HG03432 (cell line): ENCODE results near the gene ANKRD62.
A peak's percentile ranks its signal among the peaks of the same experiment; 100 is the strongest.
"Not testable (repeated sequence)": the region's sequence is repeated elsewhere in the genome, so short reads cannot be mapped to it uniquely, and the experiment has no call there.

Source experiments
- ATAC-seq: cut with Tn5 transposase; IDR thresholded peaks from one replicate; pipeline ENCODE4 v1.9.1; 2021; ENCODE audit warnings: mild to moderate bottlenecking, moderate library complexity; ENCODE audit not compliant: unreplicated experiment

ANKRD62 gene

GRCh38 chr18:12065397-12065796 lies 28.2 kb upstream of the ANKRD62 start:
- ATAC-seq = no peak

GRCh38 chr18:12066910-12067511 lies 26.6 kb upstream of the ANKRD62 start:
- no peak for ATAC-seq

- no peak for ATAC-seq
These were observed 26.0 kb upstream of the ANKRD62 start for GRCh38 chr18:12067671-12068070.

- not testable (repeated sequence) for ATAC-seq
These were observed 25.2 kb upstream of the ANKRD62 start for GRCh38 chr18:12068316-12068949.

GRCh38 chr18:12068950-12069320 lies 24.7 kb upstream of the ANKRD62 start:
- ATAC-seq = no peak

- not testable (repeated sequence) for ATAC-seq
These were observed 22.6 kb upstream of the ANKRD62 start for GRCh38 chr18:12071066-12071465.

- ATAC-seq = no peak
These were observed 20.6 kb upstream of the ANKRD62 start for GRCh38 chr18:12072996-12073395.

- ATAC-seq = no peak
These were observed 18.9 kb upstream of the ANKRD62 start for GRCh38 chr18:12074736-12075135.

GRCh38 chr18:12076424-12077140 lies 17.1 kb upstream of the ANKRD62 start:
- ATAC-seq = peak; percentile 71

- ATAC-seq = not testable (repeated sequence)
These were observed 15.6 kb upstream of the ANKRD62 start for GRCh38 chr18:12077994-12078393.

- ATAC-seq = no peak
These were observed 14.0 kb upstream of the ANKRD62 start for GRCh38 chr18:12079491-12080237.

- ATAC-seq = no peak
These were observed 8.5 kb upstream of the ANKRD62 start for GRCh38 chr18:12085136-12085535.

- no peak for ATAC-seq
These were observed 7.9 kb upstream of the ANKRD62 start for GRCh38 chr18:12085786-12086185.

- no peak for ATAC-seq
These were observed 7.4 kb upstream of the ANKRD62 start for GRCh38 chr18:12086249-12086648.

- ATAC-seq = no peak
These were observed 6.8 kb upstream of the ANKRD62 start for GRCh38 chr18:12086677-12087470.

- no peak for ATAC-seq
These were observed 6.1 kb upstream of the ANKRD62 start for GRCh38 chr18:12087471-12088025.

GRCh38 chr18:12088096-12088495 lies 5.5 kb upstream of the ANKRD62 start:
- ATAC-seq = no peak

- no peak for ATAC-seq
These were observed 4.8 kb upstream of the ANKRD62 start for GRCh38 chr18:12088731-12089375.

GRCh38 chr18:12091538-12092141 lies 2.0 kb upstream of the ANKRD62 start:
- ATAC-seq = no peak
